ENCODE results near the gene BTNL9.
"Not testable (repeated sequence)": the region's sequence is repeated elsewhere in the genome, so short reads cannot be mapped to it uniquely, and the experiment has no call there.

BTNL9 gene

DNA sequence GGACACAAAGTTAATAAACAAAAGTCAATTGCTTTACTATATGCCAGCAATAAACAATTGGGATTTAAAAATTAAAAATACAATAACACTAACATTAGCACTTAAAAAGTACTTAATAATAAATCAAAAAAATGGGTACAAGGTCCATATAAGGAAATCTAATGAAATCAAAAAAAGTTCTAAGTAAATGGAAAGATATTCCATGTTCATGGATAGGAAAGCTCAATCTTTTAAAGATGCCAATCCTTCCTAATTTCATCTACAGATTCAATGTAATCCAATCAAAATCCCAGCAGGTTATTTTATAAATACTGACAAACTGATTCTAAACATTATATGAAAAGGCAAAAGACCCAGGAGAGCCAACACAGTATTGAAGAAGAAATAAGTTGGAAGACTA, 41.9 kb downstream of the BTNL9 start:
- TF ChIP-seq, protein P1, sequence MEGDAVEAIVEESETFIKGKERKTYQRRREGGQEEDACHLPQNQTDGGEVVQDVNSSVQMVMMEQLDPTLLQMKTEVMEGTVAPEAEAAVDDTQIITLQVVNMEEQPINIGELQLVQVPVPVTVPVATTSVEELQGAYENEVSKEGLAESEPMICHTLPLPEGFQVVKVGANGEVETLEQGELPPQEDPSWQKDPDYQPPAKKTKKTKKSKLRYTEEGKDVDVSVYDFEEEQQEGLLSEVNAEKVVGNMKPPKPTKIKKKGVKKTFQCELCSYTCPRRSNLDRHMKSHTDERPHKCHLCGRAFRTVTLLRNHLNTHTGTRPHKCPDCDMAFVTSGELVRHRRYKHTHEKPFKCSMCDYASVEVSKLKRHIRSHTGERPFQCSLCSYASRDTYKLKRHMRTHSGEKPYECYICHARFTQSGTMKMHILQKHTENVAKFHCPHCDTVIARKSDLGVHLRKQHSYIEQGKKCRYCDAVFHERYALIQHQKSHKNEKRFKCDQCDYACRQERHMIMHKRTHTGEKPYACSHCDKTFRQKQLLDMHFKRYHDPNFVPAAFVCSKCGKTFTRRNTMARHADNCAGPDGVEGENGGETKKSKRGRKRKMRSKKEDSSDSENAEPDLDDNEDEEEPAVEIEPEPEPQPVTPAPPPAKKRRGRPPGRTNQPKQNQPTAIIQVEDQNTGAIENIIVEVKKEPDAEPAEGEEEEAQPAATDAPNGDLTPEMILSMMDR (IDR thresholded peaks at IDR 0.05; ENCODE audit: low read depth, low read length): no peak
- H3K4me3 ChIP-seq (ENCODE audit: low read depth, low read length): no peak overlapping the region

DNA sequence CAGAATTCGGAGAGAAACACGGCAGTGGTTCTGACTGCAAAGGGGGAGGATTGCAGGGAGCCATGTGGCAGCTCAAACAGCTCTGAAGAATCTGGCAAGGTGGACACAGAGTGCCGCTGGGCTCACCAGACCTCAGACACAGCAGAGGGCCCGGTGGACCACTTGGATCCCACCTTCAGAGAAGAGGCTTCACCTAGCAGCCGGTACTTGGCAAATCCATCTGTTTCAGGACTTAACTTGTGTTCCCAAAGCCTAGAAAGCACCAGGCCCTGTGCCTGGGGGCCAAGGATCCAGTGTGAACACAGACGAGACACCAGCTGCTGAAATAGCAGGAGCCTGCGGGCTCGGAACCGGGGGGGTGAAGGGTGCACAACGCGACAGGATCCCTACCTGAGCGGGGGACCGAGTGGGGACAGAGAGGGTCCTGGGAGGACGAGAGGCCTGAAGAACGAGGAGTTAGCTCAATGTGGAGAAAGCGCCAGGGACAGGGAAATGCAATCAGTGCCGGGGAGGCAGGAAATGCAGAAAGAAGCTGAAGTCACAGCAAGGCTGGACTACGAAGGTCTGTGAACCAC, 44.6 kb downstream of the BTNL9 start:
- H3K4me3 ChIP-seq (ENCODE audit: low read depth, low read length): no peak overlapping the region
- TF ChIP-seq, protein P1 (IDR thresholded peaks at IDR 0.05; ENCODE audit: low read depth, low read length): no peak

DNA sequence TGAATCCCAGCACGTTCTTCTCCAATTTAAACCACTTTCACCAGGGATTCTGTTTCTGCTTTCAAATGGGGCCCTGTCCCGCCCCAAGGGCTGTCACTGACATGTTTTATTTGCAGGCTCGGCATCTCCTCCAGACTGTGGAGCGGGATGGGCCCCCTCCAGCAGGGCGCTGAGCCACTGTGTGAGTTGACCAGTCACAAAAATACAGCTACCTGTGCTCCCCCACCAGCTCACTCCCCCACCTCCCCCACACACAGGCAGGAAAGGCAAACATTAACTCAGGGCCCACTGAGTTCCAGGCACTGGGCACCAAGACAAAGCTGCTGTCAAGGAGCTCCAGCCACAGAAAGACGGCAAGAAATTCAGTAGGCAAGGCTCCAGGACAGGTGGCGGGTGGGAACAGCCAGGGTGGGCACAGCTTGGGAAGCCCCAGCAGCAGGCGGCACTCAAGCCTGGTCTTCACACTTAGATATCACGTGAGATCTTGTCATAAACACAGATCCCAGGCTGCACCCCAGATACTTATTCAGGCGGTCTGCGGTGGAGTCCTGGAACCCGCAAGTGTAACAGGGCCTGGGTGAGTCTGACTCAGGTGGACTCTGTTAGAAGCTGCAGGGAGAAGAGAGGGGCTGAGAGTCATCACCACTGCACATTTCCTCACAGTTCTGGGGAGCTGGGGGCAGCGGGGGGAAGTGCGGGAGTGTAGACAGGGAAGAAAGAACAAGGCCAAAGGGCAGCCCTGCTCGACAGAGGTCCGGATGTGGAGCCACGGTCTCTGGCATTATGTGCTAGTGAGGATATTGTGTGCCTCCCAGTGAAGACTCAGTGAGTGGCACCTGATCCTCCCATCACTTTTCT, 46.2 kb downstream of the BTNL9 start:
- TF ChIP-seq, protein P1 (IDR thresholded peaks at IDR 0.05; ENCODE audit: low read depth, low read length): no peak
- H3K4me3 ChIP-seq (ENCODE audit: low read depth, low read length): no peak overlapping the region

DNA sequence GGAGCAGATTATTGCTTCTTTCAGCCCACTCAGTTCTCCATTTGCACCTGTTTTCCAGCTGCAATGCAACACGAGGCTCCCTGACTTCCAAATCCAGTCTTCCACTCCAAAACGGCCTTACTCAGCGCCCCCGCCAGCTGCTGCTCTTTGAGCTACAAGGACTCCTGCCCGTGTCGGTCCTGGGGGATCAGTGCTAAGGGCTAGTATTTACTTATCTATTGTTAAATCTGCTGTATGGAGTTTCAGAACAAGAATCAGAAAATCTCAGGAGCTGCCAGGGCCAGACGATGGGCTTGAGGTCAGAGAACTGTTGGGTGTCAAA, 46.8 kb downstream of the BTNL9 start:
- H3K4me3 ChIP-seq (ENCODE audit: low read depth, low read length): no peak overlapping the region
- TF ChIP-seq, protein P1 (IDR thresholded peaks at IDR 0.05; ENCODE audit: low read depth, low read length): no peak

DNA sequence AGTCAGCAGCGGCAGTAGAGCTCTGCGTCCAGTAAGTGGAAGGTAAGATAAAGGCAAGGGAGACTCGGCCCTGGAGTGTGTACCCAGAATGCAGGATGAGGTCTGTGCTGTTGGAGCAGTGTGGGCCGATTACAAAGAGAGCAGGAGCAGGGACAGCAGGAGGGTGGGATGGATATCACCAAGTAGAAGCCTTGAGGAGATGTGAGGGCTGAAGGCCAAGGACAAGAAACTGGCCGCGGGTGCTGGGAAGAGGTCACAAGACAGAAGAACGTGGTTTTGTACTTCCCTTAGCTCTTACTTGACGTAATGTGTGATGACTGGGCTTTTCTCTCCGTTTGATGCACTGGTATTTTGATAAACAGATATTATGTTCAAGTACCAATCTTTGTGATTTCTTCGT, 47.2 kb downstream of the BTNL9 start:
- TF ChIP-seq, protein P1 (IDR thresholded peaks at IDR 0.05; ENCODE audit: low read depth, low read length): no peak
- H3K4me3 ChIP-seq (ENCODE audit: low read depth, low read length): no peak overlapping the region

DNA sequence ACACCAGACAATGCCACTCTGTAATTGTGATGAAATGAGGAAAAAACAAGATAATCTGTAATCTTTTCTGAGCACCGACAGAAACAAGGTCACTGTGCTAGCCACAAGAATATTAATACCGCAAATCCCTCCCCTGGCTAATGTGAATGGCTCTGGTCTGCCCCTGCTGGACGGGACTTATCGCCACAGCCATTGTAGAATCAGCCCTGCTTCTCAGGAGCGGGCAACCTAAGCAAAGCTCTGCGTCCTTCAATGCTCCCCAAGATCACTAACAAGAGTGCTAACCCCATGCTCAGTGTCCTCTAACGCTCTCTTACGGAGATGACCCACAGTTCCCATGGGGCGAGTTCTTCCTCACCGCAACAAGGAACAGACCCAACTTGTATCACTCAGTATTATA, 48.2 kb downstream of the BTNL9 start:
- TF ChIP-seq, protein P1 (IDR thresholded peaks at IDR 0.05; ENCODE audit: low read depth, low read length): no peak; the same call in 1 of the 2 replicates
- H3K4me3 ChIP-seq (ENCODE audit: low read depth, low read length): no peak overlapping the region

DNA sequence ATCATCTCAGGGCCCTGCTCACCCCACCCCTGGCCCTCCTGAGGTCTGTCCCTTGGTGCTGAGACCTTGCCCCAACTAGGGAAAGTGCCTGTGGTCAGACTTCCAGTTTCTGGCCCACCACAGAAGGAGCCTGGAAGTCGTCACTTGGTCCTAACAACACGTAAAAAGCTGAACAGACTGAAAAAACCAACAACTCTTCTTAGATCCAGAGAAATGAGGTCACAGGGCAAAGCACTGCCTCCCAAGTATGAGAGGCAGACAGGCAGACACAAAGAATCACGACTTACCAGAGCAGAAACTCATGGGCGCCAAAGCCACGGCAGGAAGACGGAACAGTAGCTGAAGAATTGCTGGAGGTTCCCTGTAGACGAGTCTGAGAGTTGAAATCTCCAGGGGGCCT, 52.4 kb downstream of the BTNL9 start:
- TF ChIP-seq, protein P1 (IDR thresholded peaks at IDR 0.05; ENCODE audit: low read depth, low read length): no peak
- no peak overlapping the region for H3K4me3 ChIP-seq (ENCODE audit: low read depth, low read length)

DNA sequence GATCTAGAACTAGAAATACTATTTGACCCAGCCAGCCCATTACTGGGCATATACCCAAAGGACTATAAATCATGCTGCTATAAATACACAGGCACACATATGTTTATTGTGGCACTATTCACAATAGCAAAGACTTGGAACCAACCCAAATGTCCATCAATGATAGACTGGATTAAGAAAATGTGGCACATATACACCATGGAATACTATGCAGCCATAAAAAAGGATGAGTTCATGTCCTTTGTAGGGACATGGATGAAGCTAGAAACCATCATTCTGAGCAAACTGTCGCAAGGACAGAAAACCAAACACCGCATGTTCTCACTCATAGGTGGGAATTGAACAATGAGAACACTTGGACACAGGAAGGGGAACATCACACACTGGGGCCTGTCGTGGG, 55.1 kb downstream of the BTNL9 start:
- not testable (repeated sequence) for H3K4me3 ChIP-seq (ENCODE audit: low read depth, low read length)

DNA sequence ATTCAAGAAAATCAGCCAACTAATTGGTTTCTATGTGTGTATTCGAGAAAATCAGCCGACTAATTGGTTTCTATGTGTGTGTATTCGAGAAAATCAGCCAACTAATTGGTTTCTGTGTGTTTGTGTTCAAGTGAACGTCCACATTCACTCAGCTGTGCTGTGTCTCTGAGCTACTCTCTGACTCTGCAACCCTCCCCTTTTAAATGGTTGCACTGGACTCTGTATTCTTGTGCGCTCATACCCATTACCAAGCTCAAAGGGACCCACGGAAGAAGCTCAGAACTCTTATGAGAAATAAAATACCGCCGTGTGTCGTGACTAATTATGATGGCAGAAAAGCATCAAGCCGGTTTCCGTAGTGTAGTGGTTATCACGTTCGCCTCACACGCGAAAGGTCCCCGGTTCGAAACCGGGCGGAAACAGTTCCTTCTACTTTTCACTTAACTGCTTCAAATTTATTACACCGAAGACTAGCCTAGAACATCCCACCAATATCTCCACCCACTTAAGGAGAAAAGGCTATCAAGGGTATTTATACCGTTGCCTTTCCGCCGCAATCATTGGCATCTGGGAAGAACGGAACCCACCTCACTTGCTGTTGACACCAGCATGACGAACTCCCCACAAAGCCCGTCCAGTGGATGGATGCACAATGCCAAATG, 56.8 kb downstream of the BTNL9 start:
- not testable (repeated sequence) for H3K4me3 ChIP-seq (ENCODE audit: low read depth, low read length)

DNA sequence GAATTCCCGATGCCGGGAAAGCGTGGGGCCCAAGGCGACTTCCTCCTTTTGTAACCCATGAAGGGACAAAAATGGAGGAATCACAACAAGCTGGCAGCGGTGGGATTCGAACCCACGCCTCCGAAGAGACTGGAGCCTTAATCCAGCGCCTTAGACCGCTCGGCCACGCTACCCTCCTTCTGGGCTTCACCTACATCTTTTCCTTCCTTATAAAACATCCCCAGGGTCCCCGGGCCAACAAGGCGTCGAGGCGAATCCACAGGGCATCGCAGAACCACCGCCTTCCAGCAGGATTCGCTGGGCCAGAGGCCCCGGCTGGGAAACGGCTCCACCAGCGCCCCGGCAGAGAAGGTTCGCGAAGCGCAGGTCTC, 57.3 kb downstream of the BTNL9 start:
- H3K4me3 ChIP-seq (ENCODE audit: low read depth, low read length): not testable (repeated sequence)
